ENCODE results near the gene ZNF202.

The ZNF202 gene

DNA sequence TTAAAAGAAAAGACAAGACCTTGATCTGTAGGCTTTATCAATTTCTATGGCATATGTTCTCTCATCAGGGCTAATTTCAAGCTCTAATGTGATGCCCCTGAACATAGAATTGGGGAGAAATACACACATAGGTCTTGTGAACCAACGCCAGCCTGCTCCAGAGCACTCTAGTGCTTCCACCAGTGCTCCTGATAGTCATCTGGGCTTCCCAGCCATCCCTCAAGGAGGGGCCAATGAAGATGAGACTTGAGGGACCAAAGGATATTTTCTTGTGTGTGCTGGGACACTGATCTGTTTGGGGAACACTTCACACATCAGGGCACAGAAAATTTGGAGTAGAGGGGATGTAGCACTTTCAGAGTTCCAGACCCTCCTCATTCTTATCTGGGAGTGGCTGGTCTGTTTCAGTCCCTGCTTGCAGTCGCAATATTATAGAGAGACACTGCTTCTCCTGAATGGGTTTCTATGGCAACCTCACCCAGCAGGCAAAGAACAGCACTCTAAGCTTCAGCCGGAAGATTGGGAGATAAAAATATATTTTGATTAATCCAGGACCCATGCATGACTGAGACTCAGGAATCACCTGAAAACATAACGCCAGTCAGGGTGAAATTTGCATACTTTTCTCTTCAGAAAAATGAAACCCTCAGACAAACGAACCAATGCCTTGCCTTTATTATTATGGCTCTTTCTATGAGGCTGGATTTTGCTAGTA lies 58.6 kb downstream of the ZNF202 start:
- H3K27ac Mint-ChIP-seq, result no peak overlapping the region
- no peaks in the 10 kb centered on the region for H3K4me1 Mint-ChIP-seq
- no peaks in the 10 kb centered on the region for H3K9me3 Mint-ChIP-seq
- H3K4me3 Mint-ChIP-seq, result no peak overlapping the region
- peaks cover 18% of the 10 kb centered on the region for H3K27me3 Mint-ChIP-seq
- ATAC-seq, result no peak
- H3K36me3 Mint-ChIP-seq, result no peaks in the 10 kb centered on the region

DNA sequence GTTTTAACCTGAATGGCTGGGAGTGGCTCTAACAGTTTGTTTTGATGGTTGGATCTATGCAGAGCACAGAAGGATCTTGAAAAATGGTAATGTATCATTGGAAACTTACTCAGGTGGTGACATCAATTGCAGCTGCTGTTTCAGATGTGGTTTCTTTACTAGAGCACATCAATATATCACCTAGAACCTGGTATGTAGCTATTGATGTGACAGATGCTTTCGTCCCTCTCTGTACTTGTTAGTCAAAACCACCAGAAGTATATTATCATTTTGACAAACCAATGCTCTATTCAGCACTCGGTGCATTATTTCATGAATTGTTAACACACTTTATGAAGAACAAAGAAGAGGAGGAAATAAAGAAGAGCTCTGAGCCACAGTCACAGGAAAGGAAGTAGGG lies 60.4 kb downstream of the ZNF202 start:
- H3K27ac Mint-ChIP-seq, result no peak overlapping the region
- H3K27me3 Mint-ChIP-seq, result peaks cover 19% of the 10 kb centered on the region
- no peaks in the 10 kb centered on the region for H3K4me1 Mint-ChIP-seq
- no peak overlapping the region for H3K4me3 Mint-ChIP-seq
- ATAC-seq, result no peak
- no peaks in the 10 kb centered on the region for H3K9me3 Mint-ChIP-seq
- no peaks in the 10 kb centered on the region for H3K36me3 Mint-ChIP-seq

DNA sequence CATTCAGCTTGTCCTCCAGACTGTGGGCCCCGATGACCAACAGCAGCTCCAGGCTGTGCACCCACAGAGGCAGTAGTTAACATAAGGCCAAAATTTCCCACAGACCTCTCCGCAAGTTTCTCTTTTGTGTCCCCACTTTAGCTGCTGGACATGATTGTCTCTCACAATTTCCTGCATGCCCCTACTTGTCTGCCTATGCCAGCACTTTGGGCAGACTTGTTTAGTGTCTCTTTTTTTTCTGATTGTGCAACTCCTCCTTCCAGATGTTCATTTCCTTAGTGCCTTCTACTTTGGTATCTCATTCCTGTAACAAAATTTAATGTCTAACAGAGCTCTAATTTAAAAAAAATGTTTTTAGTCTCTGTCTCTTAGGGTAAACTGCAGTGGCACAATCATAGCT lies 63.2 kb downstream of the ZNF202 start:
- H3K4me1 Mint-ChIP-seq, result no peaks in the 10 kb centered on the region
- no peaks in the 10 kb centered on the region for H3K9me3 Mint-ChIP-seq

GRCh38 chr11:123677510-123677909 lies 64.0 kb downstream of the ZNF202 start:
- no peak for ATAC-seq
- Mint-ChIP-seq H3K27me3 (peaks cover 39% of the 10 kb centered on the region), H3K4me1 (no peaks in the 10 kb centered on the region), H3K27ac (no peak overlapping the region), H3K9me3 (no peaks in the 10 kb centered on the region), H3K4me3 (no peak overlapping the region), H3K36me3 (no peaks in the 10 kb centered on the region)

More for the DNA sequence above, 63.2 kb downstream of the ZNF202 start:
- ATAC-seq, result no peak
- Mint-ChIP-seq H3K27me3 (peaks cover 39% of the 10 kb centered on the region), H3K27ac (no peak overlapping the region), H3K36me3 (no peaks in the 10 kb centered on the region), H3K4me3 (no peak overlapping the region)

GRCh38 chr11:123674297-123674696 lies 67.2 kb downstream of the ZNF202 start:
- H3K4me3 Mint-ChIP-seq, result no peak overlapping the region
- H3K9me3 Mint-ChIP-seq, result no peaks in the 10 kb centered on the region
- H3K27ac Mint-ChIP-seq, result no peak overlapping the region
- peaks cover 27% of the 10 kb centered on the region for H3K27me3 Mint-ChIP-seq
- H3K4me1 Mint-ChIP-seq, result no peaks in the 10 kb centered on the region
- H3K36me3 Mint-ChIP-seq, result no peaks in the 10 kb centered on the region
- no peak for ATAC-seq
